Measurements from ENCODE around the gene LCMT2. TPM values are rescaled to one million over a fixed set of nuclear protein-coding genes. Genes with fewer than 3 reads are reported as not detected.

LCMT2 gene
- polyA plus RNA-seq, 1 donor (not counting 4 experiments of a cell fraction or from before 2014, with no cell fraction given), result 14.0 TPM

DNA sequence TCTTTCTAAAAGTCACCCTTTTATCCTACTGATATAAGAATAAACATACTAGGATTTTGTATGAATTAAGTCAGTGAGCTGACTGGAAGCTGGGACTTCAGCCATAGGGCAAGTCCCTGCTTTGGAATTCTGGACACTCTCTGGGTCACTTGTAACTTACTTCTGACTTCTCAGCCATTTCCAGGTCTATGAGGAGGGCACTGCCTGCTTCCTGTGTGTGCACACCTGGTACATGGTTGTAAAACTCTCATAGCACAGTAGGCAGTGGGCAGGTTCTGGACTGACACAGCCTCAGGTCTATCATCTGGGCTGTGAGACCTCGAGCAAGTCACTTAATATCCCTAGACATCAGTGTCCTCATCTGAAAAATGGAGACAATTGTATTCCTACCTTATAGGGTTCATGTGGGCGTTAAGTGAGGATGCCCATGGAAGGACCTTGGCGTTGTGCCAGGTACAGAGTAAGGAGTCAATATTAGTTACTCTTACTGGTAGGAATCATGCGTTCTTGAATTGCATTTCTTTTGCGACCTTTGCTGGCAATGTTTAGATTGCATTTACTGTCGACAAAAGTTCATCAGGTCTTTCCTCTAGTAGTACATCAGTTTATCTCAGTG, 36.2 kb downstream of the LCMT2 start:
- dilution Hi-C loops (cut with MboI; ENCODE audit: extremely low pct_ligation_motif_present, low sequenced_read_pairs), result no loop called here
- Histone ChIP-seq H3K9me3 (ENCODE audit: control insufficient read depth, low read depth, low read length) (no peaks in the 10 kb centered on the region), H4K20me1 (ENCODE audit: control insufficient read depth, extremely low read depth, insufficient read depth, low read length) (no peaks in the 10 kb centered on the region), H2AFZ (ENCODE audit: control insufficient read depth, low read length) (no peak overlapping the region), H3K27me3 (ENCODE audit: control insufficient read depth, extremely low read depth, insufficient read depth, low read length) (peaks cover 38% of the 10 kb centered on the region), H3K9me1 (ENCODE audit: control insufficient read depth, extremely low read depth, insufficient read depth, low read length) (no peaks in the 10 kb centered on the region), H3K79me2 (ENCODE audit: control insufficient read depth, insufficient read depth, low read length) (no peaks in the 10 kb centered on the region), H3K4me2 (ENCODE audit: control insufficient read depth, extremely low read depth, insufficient read depth, low read depth, low read length) (no peak overlapping the region), H3K4me1 (ENCODE audit: control insufficient read depth, extremely low read depth, insufficient read depth, low read length) (no peaks in the 10 kb centered on the region), H3K36me3 (ENCODE audit: control insufficient read depth in 2 of 2, extremely low read depth in 1 of 2, insufficient read depth in 2 of 2, low read length in 2 of 2) (no peaks in the 10 kb centered on the region), H3K4me3 (ENCODE audit: control insufficient read depth in 2 of 3, extremely low read depth in 1 of 3, insufficient read depth in 2 of 3, low read depth in 1 of 3, low read length in 3 of 3) (no peak overlapping the region), H3K27ac (ENCODE audit: control insufficient read depth, insufficient read depth, low read length) (no peak overlapping the region), H3K9ac (ENCODE audit: control insufficient read depth, extremely low read depth, insufficient read depth, low read length) (no peak overlapping the region)
- FAIRE-seq (no peak), DNase-seq (ENCODE audit: low read depth, low spot score) (no peak)
- peak; percentile 80 for TF ChIP-seq EZH2 (IDR thresholded peaks at IDR 0.05; ENCODE audit: low read length)
- TF ChIP-seq, protein P1, sequence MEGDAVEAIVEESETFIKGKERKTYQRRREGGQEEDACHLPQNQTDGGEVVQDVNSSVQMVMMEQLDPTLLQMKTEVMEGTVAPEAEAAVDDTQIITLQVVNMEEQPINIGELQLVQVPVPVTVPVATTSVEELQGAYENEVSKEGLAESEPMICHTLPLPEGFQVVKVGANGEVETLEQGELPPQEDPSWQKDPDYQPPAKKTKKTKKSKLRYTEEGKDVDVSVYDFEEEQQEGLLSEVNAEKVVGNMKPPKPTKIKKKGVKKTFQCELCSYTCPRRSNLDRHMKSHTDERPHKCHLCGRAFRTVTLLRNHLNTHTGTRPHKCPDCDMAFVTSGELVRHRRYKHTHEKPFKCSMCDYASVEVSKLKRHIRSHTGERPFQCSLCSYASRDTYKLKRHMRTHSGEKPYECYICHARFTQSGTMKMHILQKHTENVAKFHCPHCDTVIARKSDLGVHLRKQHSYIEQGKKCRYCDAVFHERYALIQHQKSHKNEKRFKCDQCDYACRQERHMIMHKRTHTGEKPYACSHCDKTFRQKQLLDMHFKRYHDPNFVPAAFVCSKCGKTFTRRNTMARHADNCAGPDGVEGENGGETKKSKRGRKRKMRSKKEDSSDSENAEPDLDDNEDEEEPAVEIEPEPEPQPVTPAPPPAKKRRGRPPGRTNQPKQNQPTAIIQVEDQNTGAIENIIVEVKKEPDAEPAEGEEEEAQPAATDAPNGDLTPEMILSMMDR (optimal IDR thresholded peaks at IDR 0.05 in 1 of 3, IDR thresholded peaks at IDR 0.05 in 1 of 3, conservative IDR thresholded peaks at IDR 0.05 in 1 of 3; ENCODE audit: extremely low read depth in 1 of 3, insufficient read depth in 2 of 3, low read length in 3 of 3), result no peak

DNA sequence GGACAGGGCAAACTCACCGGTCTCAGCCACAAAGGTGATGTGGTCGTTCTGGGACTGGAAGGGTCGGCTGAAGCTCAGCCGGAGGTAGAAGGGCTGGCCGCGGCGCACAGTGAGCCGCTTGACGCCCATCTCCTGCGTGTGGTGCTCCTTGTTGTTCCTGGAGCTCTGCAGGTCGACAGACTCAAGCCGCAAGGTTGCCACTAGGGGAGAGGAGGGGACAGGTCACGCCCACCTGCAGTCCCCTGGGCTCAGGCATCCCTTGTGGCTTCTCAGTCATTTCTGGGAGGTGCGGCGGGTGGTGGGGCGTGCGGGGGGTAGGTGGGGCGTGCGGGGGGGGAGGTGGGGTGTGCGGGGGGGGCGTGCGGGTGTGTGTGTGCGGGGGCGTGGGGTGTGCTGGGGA, 36.9 kb downstream of the LCMT2 start:
- H3K4me1 ChIP-seq (ENCODE audit: control insufficient read depth, extremely low read depth, insufficient read depth, low read length), result no peaks in the 10 kb centered on the region
- no peak for TF ChIP-seq EZH2 (IDR thresholded peaks at IDR 0.05; ENCODE audit: low read length)
- TF ChIP-seq, protein P1 (optimal IDR thresholded peaks at IDR 0.05 in 1 of 3, IDR thresholded peaks at IDR 0.05 in 1 of 3, conservative IDR thresholded peaks at IDR 0.05 in 1 of 3; ENCODE audit: extremely low read depth in 1 of 3, insufficient read depth in 2 of 3, low read length in 3 of 3), result no peak
- dilution Hi-C loops (cut with MboI; ENCODE audit: extremely low pct_ligation_motif_present, low sequenced_read_pairs), result no loop called here
- no peaks in the 10 kb centered on the region for H3K9me1 ChIP-seq (ENCODE audit: control insufficient read depth, extremely low read depth, insufficient read depth, low read length)
- peaks cover 38% of the 10 kb centered on the region for H3K27me3 ChIP-seq (ENCODE audit: control insufficient read depth, extremely low read depth, insufficient read depth, low read length)
- H2AFZ ChIP-seq (ENCODE audit: control insufficient read depth, low read length), result no peak overlapping the region
- no peak overlapping the region for H3K4me3 ChIP-seq (ENCODE audit: control insufficient read depth in 2 of 3, extremely low read depth in 1 of 3, insufficient read depth in 2 of 3, low read depth in 1 of 3, low read length in 3 of 3)
- H3K36me3 ChIP-seq (ENCODE audit: control insufficient read depth in 2 of 2, extremely low read depth in 1 of 2, insufficient read depth in 2 of 2, low read length in 2 of 2), result no peaks in the 10 kb centered on the region
- no peak for DNase-seq (ENCODE audit: low read depth, low spot score)
- no peak overlapping the region for H3K9ac ChIP-seq (ENCODE audit: control insufficient read depth, extremely low read depth, insufficient read depth, low read length)
- H3K9me3 ChIP-seq (ENCODE audit: control insufficient read depth, low read depth, low read length), result no peaks in the 10 kb centered on the region
- no peaks in the 10 kb centered on the region for H4K20me1 ChIP-seq (ENCODE audit: control insufficient read depth, extremely low read depth, insufficient read depth, low read length)
- FAIRE-seq, result no peak
- H3K79me2 ChIP-seq (ENCODE audit: control insufficient read depth, insufficient read depth, low read length), result no peaks in the 10 kb centered on the region
- H3K4me2 ChIP-seq (ENCODE audit: control insufficient read depth, extremely low read depth, insufficient read depth, low read depth, low read length), result no peak overlapping the region
- H3K27ac ChIP-seq (ENCODE audit: control insufficient read depth, insufficient read depth, low read length), result no peak overlapping the region

Measured in keratinocyte (primary cell).